22Rv1 (cell line): ENCODE data around the gene TICAM2.

Experiments
- H3K27ac ChIP-seq: fragments of 450-650 bp; 2 replicates; pipeline ENCODE4 v1.5.1; 2017
- CTCF ChIP-seq: fragments of 450-650 bp; IDR thresholded peaks from 2 replicates; pipeline ENCODE4 v1.5.1; 2017; ENCODE audit warnings: mild to moderate bottlenecking
- ZFX ChIP-seq: fragments of 450-650 bp; IDR thresholded peaks from 2 replicates; pipeline ENCODE4 v1.6.1; 2017; ENCODE audit warnings: antibody characterized with exemption, borderline replicate concordance

Gene TICAM2

DNA sequence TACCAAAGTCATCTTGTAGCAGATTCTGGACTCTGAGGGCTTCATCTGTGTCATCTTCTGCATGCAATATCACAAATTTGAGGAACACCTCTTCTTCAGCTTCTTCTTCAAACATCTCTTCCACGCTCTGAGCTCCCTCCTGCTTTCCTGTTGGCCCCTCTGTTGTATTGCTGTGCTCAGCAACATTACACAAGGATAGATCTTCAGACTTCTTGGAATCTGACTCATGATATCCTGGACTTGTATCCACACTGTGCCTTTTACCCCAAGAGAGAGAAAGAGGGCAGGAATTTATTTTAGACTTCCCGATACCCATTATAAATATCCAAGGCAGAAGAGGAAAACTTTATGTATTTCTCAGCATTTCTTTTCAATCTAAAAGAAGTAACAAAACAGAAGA lies 21.3 kb downstream of the TICAM2 start:
- no peak for TF ChIP-seq CTCF
- TF ChIP-seq ZFX = no peak
- no peak overlapping the region for H3K27ac ChIP-seq

DNA sequence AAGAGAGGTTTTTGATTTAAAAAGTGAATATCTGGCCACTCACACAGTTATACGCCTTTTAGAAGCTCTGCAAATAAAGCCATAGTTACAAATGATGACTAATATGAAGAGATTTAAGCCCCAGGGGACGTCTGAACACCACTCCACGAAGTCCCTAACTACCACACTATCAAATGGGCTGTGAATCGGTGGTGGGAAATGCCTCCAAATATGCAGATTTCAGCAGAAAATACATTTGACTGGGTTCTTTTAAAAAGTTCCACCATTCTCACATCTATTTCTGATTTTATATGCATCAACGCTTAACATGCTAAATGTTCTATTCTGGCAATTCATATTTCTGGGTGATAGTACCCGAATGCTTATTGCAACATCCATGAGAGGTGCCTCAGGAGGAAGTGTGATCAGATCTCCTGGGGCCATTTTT lies 22.5 kb downstream of the TICAM2 start:
- TF ChIP-seq ZFX = no peak
- no peak for TF ChIP-seq CTCF
- H3K27ac ChIP-seq = no peak overlapping the region

- H3K27ac ChIP-seq = no peak overlapping the region
- TF ChIP-seq CTCF (no peak), ZFX (no peak)
Measured at GRCh38 chr5:115579216-115579615, 23.1 kb downstream of the TICAM2 start.

- no peak overlapping the region for H3K27ac ChIP-seq
- TF ChIP-seq CTCF (no peak), ZFX (no peak)
Measured at GRCh38 chr5:115578657-115579056, 23.6 kb downstream of the TICAM2 start.

GRCh38 chr5:115577741-115578140 lies 24.5 kb downstream of the TICAM2 start:
- TF ChIP-seq ZFX (no peak), CTCF (no peak)
- H3K27ac ChIP-seq = no peak overlapping the region

GRCh38 chr5:115577329-115577728 lies 24.9 kb downstream of the TICAM2 start:
- TF ChIP-seq CTCF (no peak), ZFX (no peak)
- H3K27ac ChIP-seq = no peak overlapping the region

- H3K27ac ChIP-seq = no peak overlapping the region
- TF ChIP-seq CTCF (no peak), ZFX (no peak)
Measured at GRCh38 chr5:115575167-115576070, 26.9 kb downstream of the TICAM2 start.
